WTC11 (cell line): ENCODE results near the gene MT1F. TPM values are rescaled to one million over a fixed set of nuclear protein-coding genes. Genes with fewer than 3 reads are reported as not detected.
A peak's percentile ranks its signal among the peaks of the same experiment; 100 is the strongest.

ENCODE experiments used
- ATAC-seq: fragments of 200-7000 bp; cut with Tn5 transposase; 2 replicates; pipeline ENCODE4 v1.10.0; 2021; ENCODE audit warnings: mild to moderate bottlenecking, moderate library complexity
- CTCF ChIA-PET: fragments of 300-600 bp; sonication (Branson Sonifier 250); formaldehyde crosslinking; loops from one replicate; lab custom pipeline; 2021; ENCODE audit warnings: antibody characterized with exemption; lab: Charles Lee
- POLR2A ChIA-PET: fragments of 350-600 bp; sonication (Branson Sonifier 250); formaldehyde crosslinking; loops from one replicate; lab custom pipeline; 2021; ENCODE audit warnings: antibody characterized with exemption; lab: Charles Lee
- DNase-seq: peaks from one replicate; pipeline ENCODE4 v3.0.0; 2021; ENCODE audit warnings: low spot score
- H3K27ac Mint-ChIP-seq: 2 replicates; pipeline ENCODE4 v1.8.0; 2021; ENCODE audit warnings: mixed read lengths
- H3K27me3 Mint-ChIP-seq: 2 replicates; pipeline ENCODE4 v1.8.0; 2021; ENCODE audit warnings: low read depth, mild to moderate bottlenecking, moderate library complexity, mixed read lengths
- H3K36me3 Mint-ChIP-seq: 2 replicates; pipeline ENCODE4 v1.8.0; 2021; ENCODE audit warnings: mixed read lengths
- H3K4me1 Mint-ChIP-seq: 2 replicates; pipeline ENCODE4 v1.8.0; 2022; ENCODE audit warnings: mixed read lengths
- H3K4me3 Mint-ChIP-seq: 2 replicates; pipeline ENCODE4 v1.8.0; 2021; ENCODE audit warnings: mild to moderate bottlenecking, moderate library complexity, mixed read lengths
- H3K9me3 Mint-ChIP-seq: 2 replicates; pipeline ENCODE4 v1.8.0; 2021; ENCODE audit warnings: mixed read lengths
- ATF1 ChIP-seq: sonication (generic); formaldehyde crosslinking; IDR thresholded peaks from 2 replicates; pipeline ENCODE4 v1.8.1; 2023; ENCODE audit warnings: mild to moderate bottlenecking, moderate library complexity, missing genetic modification reagents
- ATF2 ChIP-seq: sonication (generic); formaldehyde crosslinking; IDR thresholded peaks from 2 replicates; pipeline ENCODE4 v1.8.1; 2022; ENCODE audit warnings: low read depth, missing genetic modification reagents, borderline replicate concordance
- CDX4 ChIP-seq: fragments of 250-450 bp; sonication (Bioruptor Pico); IDR thresholded peaks from 2 replicates; pipeline ENCODE4 v1.9.0; 2021; ENCODE audit warnings: moderate library complexity, mild to moderate bottlenecking, inconsistent platforms, borderline replicate concordance
- ESRRA ChIP-seq: sonication (generic); formaldehyde crosslinking; IDR thresholded peaks from 2 replicates; pipeline ENCODE4 v1.8.1; 2022; ENCODE audit warnings: mild to moderate bottlenecking, missing genetic modification reagents, borderline replicate concordance
- FOXJ3 ChIP-seq: sonication (generic); formaldehyde crosslinking; IDR thresholded peaks from 2 replicates; pipeline ENCODE4 v1.9.0; 2021; ENCODE audit warnings: missing genetic modification reagents, mild to moderate bottlenecking, borderline replicate concordance
- FOXK1 ChIP-seq: sonication (generic); formaldehyde crosslinking; IDR thresholded peaks from 2 replicates; pipeline ENCODE4 v1.8.0; 2022; ENCODE audit warnings: mild to moderate bottlenecking, moderate library complexity, missing genetic modification reagents
- HMGA2 ChIP-seq: fragments of 250-450 bp; sonication (Bioruptor Pico); IDR thresholded peaks from 2 replicates; pipeline ENCODE4 v1.4.0; 2021; ENCODE audit warnings: mild to moderate bottlenecking, moderate library complexity
- MXD4 ChIP-seq: fragments of 250-450 bp; sonication (Bioruptor Pico); IDR thresholded peaks from 2 replicates; pipeline ENCODE4 v1.8.0; 2021; ENCODE audit warnings: mild to moderate bottlenecking, moderate library complexity, borderline replicate concordance
- MYBL2 ChIP-seq: sonication (generic); formaldehyde crosslinking; IDR thresholded peaks from 2 replicates; pipeline ENCODE4 v1.8.1; 2023; ENCODE audit warnings: mild to moderate bottlenecking, moderate library complexity, missing genetic modification reagents
- NFATC4 ChIP-seq: fragments of 250-450 bp; sonication (Bioruptor Pico); IDR thresholded peaks from 2 replicates; pipeline ENCODE4 v1.9.0; 2021; ENCODE audit warnings: mild to moderate bottlenecking
- NR3C1 ChIP-seq: sonication (generic); formaldehyde crosslinking; conservative IDR thresholded peaks from 2 replicates; pipeline ENCODE4 v1.8.1; 2023; ENCODE audit warnings: low read depth, mild to moderate bottlenecking, missing genetic modification reagents
- PRDM15 ChIP-seq: sonication (generic); formaldehyde crosslinking; IDR thresholded peaks from 2 replicates; pipeline ENCODE4 v1.8.0; 2022; ENCODE audit warnings: missing genetic modification reagents
- PRRX2 ChIP-seq: fragments of 250-450 bp; sonication (Bioruptor Pico); IDR thresholded peaks from 2 replicates; pipeline ENCODE4 v1.8.0; 2021; ENCODE audit warnings: mild to moderate bottlenecking
- RORB ChIP-seq: fragments of 250-450 bp; sonication (Bioruptor Pico); IDR thresholded peaks from 2 replicates; pipeline ENCODE4 v1.9.0; 2021; ENCODE audit warnings: mild to moderate bottlenecking
- SP1 ChIP-seq: sonication (generic); formaldehyde crosslinking; conservative IDR thresholded peaks from 2 replicates; pipeline ENCODE4 v1.8.1; 2022; ENCODE audit warnings: missing genetic modification reagents
- STAT6 ChIP-seq: sonication (generic); formaldehyde crosslinking; conservative IDR thresholded peaks from 2 replicates; pipeline ENCODE4 v1.8.1; 2023; ENCODE audit warnings: mild to moderate bottlenecking, low read depth, missing genetic modification reagents, moderate library complexity
- TCF7 ChIP-seq: sonication (generic); formaldehyde crosslinking; IDR thresholded peaks from 2 replicates; pipeline ENCODE4 v1.8.0; 2022; ENCODE audit warnings: mild to moderate bottlenecking, low read depth, missing genetic modification reagents, moderate library complexity
- TP53 ChIP-seq: sonication (generic); formaldehyde crosslinking; IDR thresholded peaks from 2 replicates; pipeline ENCODE4 v1.8.1; 2023; ENCODE audit warnings: mild to moderate bottlenecking, missing genetic modification reagents
- USF1 ChIP-seq: sonication (generic); formaldehyde crosslinking; IDR thresholded peaks from 2 replicates; pipeline ENCODE4 v1.8.0; 2022; ENCODE audit warnings: mild to moderate bottlenecking, missing genetic modification reagents
- ZBTB21 ChIP-seq: sonication (generic); formaldehyde crosslinking; IDR thresholded peaks from 2 replicates; pipeline ENCODE4 v1.8.1; 2023; ENCODE audit warnings: mild to moderate bottlenecking, missing genetic modification reagents, borderline replicate concordance
- ZNF219 ChIP-seq: sonication (generic); formaldehyde crosslinking; IDR thresholded peaks from 2 replicates; pipeline ENCODE4 v1.8.0; 2023; ENCODE audit warnings: missing genetic modification reagents, mild to moderate bottlenecking, borderline replicate concordance
- ZNF425 ChIP-seq: fragments of 250-450 bp; sonication (Bioruptor Pico); conservative IDR thresholded peaks from 2 replicates; pipeline ENCODE4 v1.9.0; 2021; ENCODE audit warnings: mild to moderate bottlenecking
- ZSCAN18 ChIP-seq: fragments of 250-450 bp; sonication (Bioruptor Pico); IDR thresholded peaks from 2 replicates; pipeline ENCODE4 v2.1.2; 2022; ENCODE audit warnings: mild to moderate bottlenecking, moderate library complexity
- total RNA-seq: library from RNA; stranded (reverse); gene quantifications from 3 replicates; pipeline ENCODE4 v1.2.3, GENCODE V29; 2021

The MT1F gene
- total RNA-seq, 1 experiment from 2014 or later: 58.2 TPM

GRCh38 chr16:56630134-56630533 is 27.6 kb upstream of the MT1F start (continued):
- no peak for TF ChIP-seq HMGA2 (CRISPR knock-in tag)
- TF ChIP-seq STAT6 (CRISPR knock-in tag): no peak
- TF ChIP-seq USF1 (CRISPR knock-in tag): no peak
- no peak for TF ChIP-seq ATF2
- TF ChIP-seq NFATC4: no peak
- TF ChIP-seq PRRX2 (CRISPR knock-in tag): no peak

- ChIA-PET CTCF (interaction anchor here (1.0 kb wide), 1 partner anchor 30 kb away, joined by 3 read pairs; no protein-coding TSS in a partner anchor), POLR2A (interaction anchor here (0.6 to 1.1 kb wide), 2 partner anchors 9 to 761 kb away, joined by 3 read pairs; no protein-coding TSS in a partner anchor)
- no peak for TF ChIP-seq RORB (CRISPR knock-in tag)
- TF ChIP-seq NR3C1 (CRISPR knock-in tag): no peak
- no peak for TF ChIP-seq ESRRA (CRISPR knock-in tag)
- TF ChIP-seq CDX4 (CRISPR knock-in tag): no peak
- TF ChIP-seq SP1: no peak
- TF ChIP-seq FOXK1 (CRISPR knock-in tag): no peak
- no peak for TF ChIP-seq ZNF425 (CRISPR knock-in tag)
- no peak for TF ChIP-seq FOXJ3
- no peak for TF ChIP-seq ZSCAN18
- TF ChIP-seq TCF7 (CRISPR knock-in tag): no peak
- no peak for TF ChIP-seq ZBTB21
- no peak for TF ChIP-seq ATF1 (CRISPR knock-in tag)
- no peak for TF ChIP-seq MYBL2 (CRISPR knock-in tag)
- TF ChIP-seq TP53 (CRISPR knock-in tag): no peak
- no peak for TF ChIP-seq MXD4
- TF ChIP-seq ZNF219: no peak
- no peak for TF ChIP-seq PRDM15
- H3K27ac Mint-ChIP-seq: no peak overlapping the region
- DNase-seq (no peak), ATAC-seq (no peak)
- peak overlapping the region; percentile 72 for H3K4me3 Mint-ChIP-seq
- H3K27me3 Mint-ChIP-seq: peaks cover 100% of the 10 kb centered on the region
- H3K4me1 Mint-ChIP-seq: peaks cover 32% of the 10 kb centered on the region
- H3K36me3 Mint-ChIP-seq: peaks cover 6% of the 10 kb centered on the region; the same call in 1 of the 2 replicates
- no peaks in the 10 kb centered on the region for H3K9me3 Mint-ChIP-seq
These were observed 26.6 kb upstream of the MT1F start for GRCh38 chr16:56631197-56631596.
